GM19193 (cell line): Measurements from ENCODE around the gene PPARD.

Experiments used
- POLR2A ChIP-seq: IDR thresholded peaks from 4 replicates; pipeline ENCODE4 v1.6.1; 2011; ENCODE audit not compliant: insufficient read depth, insufficient read length; ENCODE audit errors: extremely low read depth

Gene PPARD

GRCh38 chr6:35426074-35426473, 83.7 kb downstream of the PPARD start:
- TF ChIP-seq POLR2A: no peak

DNA sequence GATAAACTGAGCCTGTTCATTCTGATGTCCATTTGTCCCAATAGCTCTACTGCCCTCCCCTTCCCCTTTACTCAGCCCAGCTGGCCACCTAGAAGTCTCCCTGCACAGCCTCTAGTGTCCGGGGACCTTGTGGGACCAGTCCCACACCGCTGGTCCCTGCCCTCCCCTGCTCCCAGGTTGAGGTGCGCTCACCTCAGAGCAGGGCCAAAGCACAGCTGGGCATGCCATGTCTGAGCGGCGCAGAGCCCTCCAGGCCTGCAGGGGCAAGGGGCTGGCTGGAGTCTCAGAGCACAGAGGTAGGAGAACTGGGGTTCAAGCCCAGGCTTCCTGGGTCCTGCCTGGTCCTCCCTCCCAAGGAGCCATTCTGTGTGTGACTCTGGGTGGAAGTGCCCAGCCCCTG, 85.1 kb downstream of the PPARD start:
- no peak for TF ChIP-seq POLR2A

GRCh38 chr6:35427851-35428321, 85.5 kb downstream of the PPARD start:
- TF ChIP-seq POLR2A: no peak

DNA sequence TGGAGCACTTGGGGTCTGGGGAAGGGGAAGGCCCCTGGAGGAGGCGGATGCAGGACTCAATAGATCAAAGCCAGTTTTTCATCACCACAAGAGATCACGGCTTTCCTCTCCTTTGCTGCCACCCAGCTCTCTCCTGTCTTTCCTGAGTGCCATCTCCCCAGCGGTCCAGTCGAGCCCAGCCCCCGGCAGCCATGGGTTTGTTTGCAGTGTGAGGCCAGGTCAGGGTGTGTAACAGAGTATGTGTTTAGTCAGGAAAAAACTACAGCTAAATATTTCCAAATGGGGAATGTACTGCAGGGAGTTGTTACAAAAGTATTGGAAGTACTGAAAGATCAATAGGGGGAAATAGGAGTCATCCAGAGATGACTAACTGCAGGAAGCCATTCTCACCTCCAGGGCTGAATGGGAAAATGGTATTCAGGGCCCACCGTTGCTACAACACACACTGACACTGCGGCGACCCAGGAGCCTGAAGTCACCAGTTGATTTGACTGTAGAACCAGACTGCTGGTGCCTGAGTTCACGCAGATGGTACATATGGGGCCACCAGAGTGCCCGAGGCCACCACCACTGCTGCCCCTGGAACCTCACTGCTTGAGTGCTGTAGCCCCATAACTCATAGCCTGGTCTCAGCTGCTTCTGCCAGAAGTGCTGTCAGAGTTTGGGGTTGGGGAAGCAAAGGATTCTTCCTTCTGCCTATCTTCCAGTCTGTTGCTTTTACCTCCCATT, 86.2 kb downstream of the PPARD start:
- TF ChIP-seq POLR2A: no peak

DNA sequence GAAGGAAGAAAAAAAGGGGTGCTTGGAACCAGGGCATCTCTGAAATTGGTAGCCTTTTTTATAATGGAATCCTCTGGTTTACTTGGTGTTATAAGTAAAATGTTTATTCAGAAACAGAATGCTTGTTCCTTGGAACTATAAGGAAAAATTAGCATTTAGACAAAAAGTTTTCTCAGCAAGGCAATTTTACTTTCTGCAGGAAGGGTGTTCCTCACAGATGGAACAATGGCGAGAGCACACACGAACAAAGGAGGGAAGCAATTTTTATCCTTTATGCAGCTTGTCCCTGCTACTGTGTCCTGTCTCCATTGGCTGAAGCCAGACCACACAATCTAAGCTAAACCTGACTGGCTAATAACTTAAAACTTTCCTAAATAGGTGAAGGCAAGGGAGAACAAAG, 87.1 kb downstream of the PPARD start:
- no peak for TF ChIP-seq POLR2A

DNA sequence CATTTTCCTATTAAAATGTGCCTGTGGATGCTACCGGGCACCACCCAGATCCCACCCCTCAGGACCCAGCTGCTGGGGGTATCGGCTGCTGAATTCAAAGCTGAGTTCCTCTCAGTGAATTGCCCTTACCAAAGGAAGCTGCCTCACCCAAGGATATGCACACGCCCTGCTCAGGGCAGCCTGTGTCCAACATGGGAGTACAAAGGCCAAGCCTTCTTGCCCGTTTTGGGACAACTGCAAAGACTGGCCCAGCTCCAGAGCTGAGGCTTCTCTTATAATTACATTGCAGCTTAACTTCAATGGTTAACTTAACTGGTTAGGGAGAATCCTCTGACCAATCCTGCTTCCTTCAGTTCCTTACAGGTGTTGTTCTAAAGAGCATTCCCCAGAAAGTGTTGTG, 89.9 kb downstream of the PPARD start:
- no peak for TF ChIP-seq POLR2A

- TF ChIP-seq POLR2A: no peak
These were observed 92.9 kb downstream of the PPARD start for GRCh38 chr6:35435074-35435837.

GRCh38 chr6:35436071-35436857, 93.9 kb downstream of the PPARD start:
- no peak for TF ChIP-seq POLR2A

DNA sequence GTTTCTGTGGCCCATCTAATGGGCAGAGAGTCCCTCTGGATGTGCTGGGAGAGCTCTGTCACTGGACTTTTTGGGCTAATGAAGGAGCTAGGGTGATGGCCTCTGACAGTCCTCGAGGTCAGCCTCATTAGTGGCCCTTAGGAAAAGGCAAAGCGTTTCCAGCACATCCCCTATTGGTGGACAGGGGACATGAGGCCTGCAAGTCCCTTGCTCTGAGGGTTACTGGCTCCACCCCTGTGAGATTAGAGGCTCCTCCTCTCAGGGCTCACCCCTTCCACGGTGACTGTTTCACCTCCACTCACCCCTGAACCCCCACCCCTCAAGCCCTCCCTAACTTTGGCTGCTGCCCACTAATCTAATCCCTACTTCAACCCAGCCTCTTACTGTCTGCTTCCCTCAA, 97.0 kb downstream of the PPARD start:
- TF ChIP-seq POLR2A: no peak

DNA sequence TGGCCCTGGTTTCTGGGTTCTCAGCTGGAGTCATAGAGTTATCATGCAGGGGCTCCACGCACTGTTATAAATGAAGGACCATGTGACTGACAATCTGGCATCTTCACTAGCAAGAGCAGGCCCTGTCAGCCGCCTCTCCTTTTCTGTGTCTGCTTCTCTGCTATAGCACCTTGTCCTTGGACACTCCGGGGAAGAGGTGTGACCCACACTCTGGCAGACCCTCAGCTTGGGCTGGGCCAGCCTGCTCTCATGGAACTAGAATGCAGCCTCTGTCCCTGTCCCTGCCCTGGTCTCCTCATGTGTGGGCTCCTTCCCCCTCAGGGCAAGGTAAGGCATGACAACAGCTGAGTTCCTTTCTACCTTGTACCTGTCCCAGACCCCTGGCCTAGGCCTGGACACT, 98.8 kb downstream of the PPARD start:
- TF ChIP-seq POLR2A: no peak

GRCh38 chr6:35441642-35442041, 99.3 kb downstream of the PPARD start:
- no peak for TF ChIP-seq POLR2A

DNA sequence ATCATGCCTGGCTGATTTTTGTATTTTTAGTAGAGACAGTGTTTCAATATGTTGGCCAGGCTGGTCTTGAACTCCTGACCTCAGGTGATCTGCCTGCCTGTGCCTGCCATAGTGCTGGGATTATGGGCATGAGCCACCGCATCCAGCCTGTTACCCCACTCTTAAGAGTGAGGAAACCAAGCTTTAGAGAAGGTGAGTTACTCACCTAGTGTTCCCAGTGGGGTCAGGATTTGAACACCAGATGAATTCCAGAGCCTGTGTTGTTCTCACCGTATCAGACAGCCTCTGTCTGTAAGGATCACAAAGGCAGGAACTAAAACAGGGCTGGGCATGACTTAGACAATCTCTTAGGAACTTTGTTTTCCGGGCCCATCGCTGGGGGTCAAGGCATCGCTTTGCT, 100.3 kb downstream of the PPARD start:
- no peak for TF ChIP-seq POLR2A

- no peak for TF ChIP-seq POLR2A
These were observed 101.1 kb downstream of the PPARD start for GRCh38 chr6:35443341-35444030.

DNA sequence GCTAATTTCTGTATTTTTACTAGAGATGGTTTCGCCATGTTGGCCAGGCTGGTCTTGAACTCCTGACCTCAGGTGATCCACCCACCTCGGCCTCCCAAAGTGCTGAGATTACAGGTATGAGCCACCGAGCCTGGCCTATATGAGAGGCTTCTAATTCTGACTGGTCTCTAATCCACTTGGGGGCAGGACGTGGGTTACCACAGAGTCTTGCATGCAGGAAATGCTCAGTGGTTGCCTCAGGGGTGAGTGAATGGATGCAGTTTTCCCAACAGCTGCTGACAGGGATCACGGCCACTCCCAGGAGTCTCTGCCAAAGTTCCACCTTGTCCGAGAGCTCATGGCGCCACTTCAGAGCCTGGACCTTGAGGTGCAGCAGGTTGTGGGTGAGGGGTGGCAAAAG, 103.3 kb downstream of the PPARD start:
- no peak for TF ChIP-seq POLR2A

DNA sequence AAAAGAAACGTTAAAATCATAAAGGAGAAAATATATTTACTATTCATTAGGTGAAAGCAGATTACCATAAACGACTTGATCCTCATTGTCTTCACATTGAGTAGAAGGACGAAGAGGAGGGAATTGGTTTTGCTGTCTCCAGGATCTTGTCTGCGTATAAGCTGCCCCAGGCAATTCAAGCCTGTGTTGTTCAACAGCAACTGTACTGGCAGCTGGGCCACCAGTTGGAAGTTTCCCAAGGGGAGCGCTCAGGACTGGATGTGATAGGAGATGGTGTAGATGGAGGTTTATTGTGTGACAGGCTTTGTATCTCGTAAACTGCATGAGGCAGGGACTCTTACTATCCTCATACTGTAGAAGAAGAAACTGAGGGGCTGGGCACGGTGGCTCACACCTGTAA, 105.8 kb downstream of the PPARD start:
- no peak for TF ChIP-seq POLR2A

DNA sequence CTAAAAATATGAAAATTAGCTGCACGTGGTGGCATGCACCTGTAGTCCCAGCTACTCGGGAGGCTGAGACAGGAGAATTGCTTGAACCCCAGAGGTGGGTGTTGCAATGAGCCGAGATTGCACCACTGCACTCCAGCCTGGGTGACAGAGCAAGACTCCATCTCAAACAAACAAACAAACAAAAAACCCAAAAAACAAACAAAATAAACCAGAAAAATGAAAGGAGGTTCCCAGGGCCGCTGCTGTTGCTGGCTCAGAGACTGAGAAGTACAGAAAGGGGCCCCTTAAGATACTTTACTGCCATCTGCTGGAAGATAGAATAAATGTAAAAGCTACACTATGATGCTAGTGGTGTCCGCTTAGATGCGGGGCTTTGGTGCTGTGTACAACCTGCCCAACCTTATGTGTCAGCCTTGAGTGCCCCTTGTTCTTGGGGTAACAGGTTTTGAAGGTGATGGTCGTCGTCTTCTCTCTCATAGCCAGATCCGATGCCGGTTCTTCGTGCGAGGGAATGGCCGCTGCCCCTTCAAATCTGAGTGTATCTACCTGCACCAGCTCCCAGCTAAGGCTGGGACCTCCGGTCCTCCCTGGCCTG, 107.0 kb downstream of the PPARD start:
- TF ChIP-seq POLR2A: no peak
